T-helper 1 cell (primary cell): Measurements from ENCODE around the gene MLLT10.

Source experiments
- DNase-seq, 5 donors: peaks; one replicate each; pipeline ENCODE4 v3.0.0-alpha.2; 2012 to 2020
- total RNA-seq, 4 donors: gene quantifications; one replicate each; lab custom pipeline; 2026; lab: John Stamatoyannopoulos, UW

Gene MLLT10
- total RNA-seq, result 75.0 to 96.9 (median 83.8) reads per million in 4 donors

GRCh38 chr10:21533467-21534279 lies at the start of gene MLLT10:
Gene MLLT10 (plus strand): TSS chr10:21534232. CDS start chr10:21534645, 413 bp downstream.
- DNase-seq, result peak; percentile 86 to 94 (median 88)

- no peak for DNase-seq
Measured at GRCh38 chr10:21487416-21488180, 46.4 kb upstream of the MLLT10 start.

- no peak for DNase-seq
Measured at GRCh38 chr10:21488246-21488956, 45.6 kb upstream of the MLLT10 start.

GRCh38 chr10:21488957-21489446 lies 45.0 kb upstream of the MLLT10 start:
- no peak for DNase-seq

- DNase-seq, result no peak
Measured at GRCh38 chr10:21490028-21490710, 43.9 kb upstream of the MLLT10 start.

- no peak for DNase-seq
Measured at GRCh38 chr10:21490711-21491105, 43.3 kb upstream of the MLLT10 start.

- no peak for DNase-seq
Measured at GRCh38 chr10:21492421-21492820, 41.6 kb upstream of the MLLT10 start.

GRCh38 chr10:21493784-21494183 lies 40.2 kb upstream of the MLLT10 start:
- no peak for DNase-seq

- no peak for DNase-seq
Measured at GRCh38 chr10:21494191-21495001, 39.6 kb upstream of the MLLT10 start.

GRCh38 chr10:21495002-21495751 lies 38.9 kb upstream of the MLLT10 start:
- DNase-seq, result no peak

- peak; percentile 64 to 81 (median 79) for DNase-seq
Measured at GRCh38 chr10:21495752-21496342, 38.2 kb upstream of the MLLT10 start.

GRCh38 chr10:21496343-21497176 lies 37.5 kb upstream of the MLLT10 start:
- DNase-seq, result peak in 3 of 5 donors; percentile 27 to 54 (median 39)

GRCh38 chr10:21497177-21497807 lies 36.7 kb upstream of the MLLT10 start:
- DNase-seq, result no peak

- DNase-seq, result no peak
Measured at GRCh38 chr10:21498377-21498776, 35.7 kb upstream of the MLLT10 start.

- DNase-seq, result no peak
Measured at GRCh38 chr10:21498986-21499385, 35.0 kb upstream of the MLLT10 start.

- DNase-seq, result no peak
Measured at GRCh38 chr10:21499701-21500577, 34.1 kb upstream of the MLLT10 start.

- no peak for DNase-seq
Measured at GRCh38 chr10:21500578-21500910, 33.5 kb upstream of the MLLT10 start.

- no peak for DNase-seq
Measured at GRCh38 chr10:21501091-21501490, 32.9 kb upstream of the MLLT10 start.
